Heart left ventricle (tissue), 16 donors: ENCODE results near the gene RING1. TPM values are rescaled to one million over a fixed set of nuclear protein-coding genes. Genes with fewer than 3 reads are reported as not detected.

Experiments used
- ATAC-seq, 4 donors: fragments of 200-7000 bp; cut with Tn5 transposase; one replicate each; pipeline ENCODE4 v1.9.1; 2020 to 2022; ENCODE audit warnings: moderate library complexity in 4 of 4, mild to moderate bottlenecking in 3 of 4, moderate number of reproducible peaks in 1 of 4
- DNase-seq, 5 donors: peaks; one replicate each; pipeline ENCODE4 v3.0.0-alpha.2; 2020
- H3K27ac ChIP-seq, 12 donors: fragments of 200-600 bp; sonication (generic) in 4 of 12; one replicate each; pipeline versions ENCODE4 v1.5.0 to v1.8.0; 2016 to 2022; ENCODE audit warnings: mild to moderate bottlenecking in 2 of 12
- H3K27me3 ChIP-seq, 9 donors: fragments of 200-600 bp; sonication (generic) in 2 of 9; one replicate each; pipeline versions ENCODE4 v1.5.1 to v1.8.0; 2016 to 2022; ENCODE audit warnings: mild to moderate bottlenecking in 3 of 9
- H3K36me3 ChIP-seq, 9 donors: fragments of 200-600 bp; sonication (generic) in 2 of 9; one replicate each; pipeline versions ENCODE4 v1.5.0 to v1.8.0; 2018 to 2022; ENCODE audit warnings: mild to moderate bottlenecking in 2 of 9
- H3K4me1 ChIP-seq, 12 donors: fragments of 200-600 bp; sonication (generic) in 4 of 12; one replicate each; pipeline versions ENCODE4 v1.5.0 to v1.8.0; 2016 to 2022; ENCODE audit warnings: mild to moderate bottlenecking in 3 of 12
- H3K4me3 ChIP-seq, 12 donors: fragments of 200-600 bp; sonication (generic) in 4 of 12; one replicate each; pipeline versions ENCODE4 v1.5.0 to v1.8.0; 2017 to 2022; ENCODE audit warnings: mild to moderate bottlenecking in 9 of 12, moderate library complexity in 4 of 12
- H3K9me3 ChIP-seq, 12 donors: fragments of 200-600 bp; sonication (generic) in 4 of 12; one replicate each; pipeline versions ENCODE4 v1.5.0 to v1.8.0; 2016 to 2022; ENCODE audit warnings: mild to moderate bottlenecking in 1 of 12
- POLR2A ChIP-seq, 2 donors: fragments of 450-650 bp; IDR thresholded peaks; one replicate each; pipeline ENCODE4 v1.6.1; 2017; ENCODE audit warnings: antibody characterized with exemption in 2 of 2, mild to moderate bottlenecking in 2 of 2, moderate library complexity in 2 of 2
- WGBS, 4 donors: extraction: QIAGEN DNeasy Blood & Tissue Kit in 2 of 4; methylation state at CpG; one replicate each; pipeline versions ENCODE4 v1.1.5 to v1.1.7; 2013 to 2018; 5-methylcytosine and 5-hydroxymethylcytosine counted together
- intact Hi-C, 10 donors: fragments of 100-400 bp; cut with DNase I; formaldehyde crosslinking; loops; one replicate each; pipeline versions ENCODE4 v1.11.1 to v1.14.2; 2022
- polyA plus RNA-seq, 2 donors: library from polyadenylated mRNA; stranded (reverse); fragments of 200-250 nt; gene quantifications; one replicate each; pipeline ENCODE4 v1.2.3, GENCODE V29; 2013
- total RNA-seq, 9 donors: library from RNA; depleted of rRNA in 2 of 9; stranded (reverse); fragments of >200 nt in 2 of 9; fragmentation: NEBNext Ultra II Directional in 3 of 9; extraction: Animal tissue kit (Norgen Biotek cat#: 25700) in 3 of 9; gene quantifications; one replicate each; pipeline versions ENCODE4 v1.1.0 to v1.2.4, GENCODE V29; 2016 to 2023
- TF ChIP-seq, protein P1 (sequence below), 12 donors: fragments of 200-600 bp; sonication (generic) in 4 of 12; IDR thresholded peaks; one replicate each; pipeline versions ENCODE4 v1.5.0 to v1.8.0; 2018 to 2022; ENCODE audit warnings: antibody characterized with exemption in 12 of 12, mild to moderate bottlenecking in 5 of 12
- donor health status: ischemic (EF 13 %, LVEDD 7.1; RV severe dilation, severe dysfunction).
- donor health status: healthy with polysubstance abuse.
- donor health status: DM: no; HTN: yes; CAD: no.
- donor health status: DM: no; HTN: no; CAD: no.
- donor health status: ischemic (EF 25% LVEDD 6.9; RV normal size, moderate dysfunction).
- donor health status: ischemic (EF 25% LVEDD 5.7; RV mildly dilated, moderate dysfunction).
- donor health status: healthy.
- donor health status: DM: yes; HTN: yes; CAD: no.
- donor health status: ischemic (EF 35%, LVEDD 5.7; RV mildly dilated, moderate dysfunction).
- donor health status: nonischemic (EF 11% LVEDD 7.7; RV severe dilation, severe dysfunction).
- donor health status: DM: yes; HTN: yes; CAD: no.
- donor health status: PGD.
- donor health status: ischemic (EF 29% LVEDD 5.4; RV normal size, mild dysfunction).
- donor health status: nonischemic (EF 23%, LVEDD 6.1; RV moderate dilation, normal function).

RING1 gene
- total and polyA plus RNA-seq, 11 donors, result 8.4 to 36.9 (median 27.3) TPM

GRCh38 chr6:33247977-33248642 is 39.8 kb downstream of the RING1 start:
- H3K4me3 ChIP-seq, result peak overlapping the region; percentile 12 to 70 (median 64)
- H3K9me3 ChIP-seq, result no peaks in the 10 kb centered on the region
- peaks cover 0 to 25% (median 7%) of the 10 kb centered on the region in 9 donors for H3K36me3 ChIP-seq
- TF ChIP-seq, protein P1, sequence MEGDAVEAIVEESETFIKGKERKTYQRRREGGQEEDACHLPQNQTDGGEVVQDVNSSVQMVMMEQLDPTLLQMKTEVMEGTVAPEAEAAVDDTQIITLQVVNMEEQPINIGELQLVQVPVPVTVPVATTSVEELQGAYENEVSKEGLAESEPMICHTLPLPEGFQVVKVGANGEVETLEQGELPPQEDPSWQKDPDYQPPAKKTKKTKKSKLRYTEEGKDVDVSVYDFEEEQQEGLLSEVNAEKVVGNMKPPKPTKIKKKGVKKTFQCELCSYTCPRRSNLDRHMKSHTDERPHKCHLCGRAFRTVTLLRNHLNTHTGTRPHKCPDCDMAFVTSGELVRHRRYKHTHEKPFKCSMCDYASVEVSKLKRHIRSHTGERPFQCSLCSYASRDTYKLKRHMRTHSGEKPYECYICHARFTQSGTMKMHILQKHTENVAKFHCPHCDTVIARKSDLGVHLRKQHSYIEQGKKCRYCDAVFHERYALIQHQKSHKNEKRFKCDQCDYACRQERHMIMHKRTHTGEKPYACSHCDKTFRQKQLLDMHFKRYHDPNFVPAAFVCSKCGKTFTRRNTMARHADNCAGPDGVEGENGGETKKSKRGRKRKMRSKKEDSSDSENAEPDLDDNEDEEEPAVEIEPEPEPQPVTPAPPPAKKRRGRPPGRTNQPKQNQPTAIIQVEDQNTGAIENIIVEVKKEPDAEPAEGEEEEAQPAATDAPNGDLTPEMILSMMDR (IDR thresholded peaks at IDR 0.05), result peak; percentile 95 to 99 (median 98)
- TF ChIP-seq POLR2A (IDR thresholded peaks at IDR 0.05), result no peak
- peaks cover 0 to 31% (median 20%) of the 10 kb centered on the region in 12 donors for H3K4me1 ChIP-seq
- no peaks in the 10 kb centered on the region for H3K27me3 ChIP-seq
- WGBS, 4 donors, result 3 to 6% (median 4%) methylated on average over 28 of the region's 28 CpGs
- intact Hi-C loops, result loop anchor here (1.0 to 10.0 kb wide), 20 partner anchors 36 to 363 kb away; partner anchors contain the start of genes RING1 (in 3 of the 10), RXRB (in 3 of the 10), SLC39A7 (in 3 of the 10) and HSD17B8 (in 2 of the 10)
- ATAC-seq (peak; percentile 40 to 70 (median 64)), DNase-seq (peak; percentile 81 to 93 (median 88))
- H3K27ac ChIP-seq, result peak overlapping the region; percentile 70 to 98 (median 90)

DNA sequence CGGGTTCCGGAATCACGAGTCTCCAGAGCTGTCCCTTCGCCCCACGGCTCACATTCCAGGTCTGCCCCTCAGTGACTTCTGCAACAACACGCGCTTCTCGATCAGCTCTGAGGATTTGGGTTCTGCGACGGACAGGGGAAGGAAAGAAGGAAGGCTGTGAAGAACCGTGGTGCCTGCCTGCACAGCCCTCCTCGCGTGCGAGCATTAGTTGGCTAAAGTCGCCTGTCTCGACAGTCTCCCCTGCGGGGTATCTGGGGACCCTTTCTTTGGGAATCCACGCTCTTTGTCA is 40.3 kb downstream of the RING1 start:
- intact Hi-C loops, result loop anchor here (1.0 to 10.0 kb wide), 20 partner anchors 36 to 364 kb away; partner anchors contain the start of genes RING1 (in 3 of the 10), RXRB (in 3 of the 10), SLC39A7 (in 3 of the 10) and HSD17B8 (in 2 of the 10)
- TF ChIP-seq, protein P1 (IDR thresholded peaks at IDR 0.05), result peak in 3 of 12 donors; percentile 2 to 11 (median 10)
- no peak for TF ChIP-seq POLR2A (IDR thresholded peaks at IDR 0.05)
- Histone ChIP-seq H3K9me3 (no peaks in the 10 kb centered on the region), H3K36me3 (peaks cover 0 to 28% (median 7%) of the 10 kb centered on the region in 9 donors), H3K4me3 (peak overlapping the region; percentile 12 to 70 (median 64)), H3K4me1 (peaks cover 0 to 31% (median 20%) of the 10 kb centered on the region in 12 donors), H3K27me3 (no peaks in the 10 kb centered on the region), H3K27ac (peak overlapping the region; percentile 70 to 98 (median 90))
- ATAC-seq (peak in 3 of 4 donors; percentile 1 to 22 (median 6)), DNase-seq (no peak)
- WGBS, 4 donors, result 1 to 2% (median 1%) methylated on average over 11 to 18 of the region's 18 CpGs

GRCh38 chr6:33248932-33249731 is 40.8 kb downstream of the RING1 start:
- H3K4me1 ChIP-seq, result peaks cover 0 to 31% (median 20%) of the 10 kb centered on the region in 12 donors
- H3K36me3 ChIP-seq, result peaks cover 0 to 32% (median 7%) of the 10 kb centered on the region in 9 donors
- peak in 1 of 2 donors; percentile 80 for TF ChIP-seq POLR2A (IDR thresholded peaks at IDR 0.05)
- TF ChIP-seq, protein P1 (IDR thresholded peaks at IDR 0.05), result peak in 7 of 12 donors; percentile 17 to 59 (median 30)
- peak; percentile 96 to 97 (median 96) for ATAC-seq
- intact Hi-C loops, result loop anchor here (1.0 to 10.0 kb wide), 21 partner anchors 37 to 364 kb away; partner anchors contain the start of genes RXRB (in 4 of the 10), SLC39A7 (in 4 of the 10), RING1 (in 3 of the 10) and HSD17B8 (in 2 of the 10)
- peak; percentile 97 to 99 (median 98) for DNase-seq
- H3K9me3 ChIP-seq, result no peaks in the 10 kb centered on the region
- 0 to 1% (median 0%) methylated on average over 39 to 58 of the region's 58 CpGs for WGBS, 4 donors
- H3K27me3 ChIP-seq, result no peaks in the 10 kb centered on the region
- peak overlapping the region; percentile 27 to 70 (median 64) for H3K4me3 ChIP-seq
- H3K27ac ChIP-seq, result peak overlapping the region; percentile 70 to 98 (median 92)
